MV-4-11 (cell line): Measurements from ENCODE around the gene CFL1.
"Not testable (repeated sequence)": the region's sequence is repeated elsewhere in the genome, so short reads cannot be mapped to it uniquely, and the experiment has no call there.

Experiments
- DNase-seq: peaks from one replicate; lab custom pipeline; 2025; lab: John Stamatoyannopoulos, UW

The CFL1 gene

DNA sequence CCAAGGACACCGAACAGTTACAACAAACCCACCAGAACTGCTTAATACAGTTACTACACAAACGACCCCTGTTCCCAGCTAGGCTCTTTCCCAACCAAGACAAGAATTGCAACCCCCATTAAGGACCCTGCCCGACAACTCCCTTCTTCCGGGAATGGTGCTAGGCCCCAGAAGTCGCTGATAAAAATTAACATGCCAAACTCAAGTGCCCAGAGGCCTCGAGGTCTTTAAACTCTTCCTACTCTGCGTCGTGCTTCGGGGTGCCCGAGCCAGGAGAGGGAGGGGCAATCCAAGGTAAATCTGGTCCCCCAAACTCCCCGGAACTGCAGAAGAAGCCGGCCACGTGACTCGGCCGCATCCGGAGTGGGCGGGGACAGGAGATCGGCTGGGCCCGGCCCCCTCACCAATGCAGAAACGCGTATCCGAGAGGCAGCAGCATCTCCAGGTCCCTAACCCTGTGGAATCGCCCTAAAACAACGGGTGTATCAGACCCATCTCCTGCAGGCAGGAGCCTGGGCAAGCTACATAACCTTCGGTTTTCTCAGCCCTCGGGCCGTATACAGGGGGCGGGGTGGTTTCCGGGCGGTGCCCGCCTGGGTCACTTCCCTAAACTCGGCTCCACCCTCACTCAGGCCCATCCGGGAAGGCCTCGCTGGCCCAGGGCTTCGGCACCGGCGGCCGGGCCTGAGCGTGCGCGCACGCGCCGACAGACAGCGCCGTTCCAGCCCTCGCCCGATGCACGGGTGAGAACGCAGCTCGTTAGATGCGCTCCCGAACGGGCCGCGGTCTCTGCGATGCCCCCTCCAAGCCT is 1.1 kb downstream of the CFL1 start:
- peak; percentile 82 for DNase-seq

- no peak for DNase-seq
Observed at GRCh38 chr11:65855927-65856363, 2.0 kb downstream of the CFL1 start.

DNA sequence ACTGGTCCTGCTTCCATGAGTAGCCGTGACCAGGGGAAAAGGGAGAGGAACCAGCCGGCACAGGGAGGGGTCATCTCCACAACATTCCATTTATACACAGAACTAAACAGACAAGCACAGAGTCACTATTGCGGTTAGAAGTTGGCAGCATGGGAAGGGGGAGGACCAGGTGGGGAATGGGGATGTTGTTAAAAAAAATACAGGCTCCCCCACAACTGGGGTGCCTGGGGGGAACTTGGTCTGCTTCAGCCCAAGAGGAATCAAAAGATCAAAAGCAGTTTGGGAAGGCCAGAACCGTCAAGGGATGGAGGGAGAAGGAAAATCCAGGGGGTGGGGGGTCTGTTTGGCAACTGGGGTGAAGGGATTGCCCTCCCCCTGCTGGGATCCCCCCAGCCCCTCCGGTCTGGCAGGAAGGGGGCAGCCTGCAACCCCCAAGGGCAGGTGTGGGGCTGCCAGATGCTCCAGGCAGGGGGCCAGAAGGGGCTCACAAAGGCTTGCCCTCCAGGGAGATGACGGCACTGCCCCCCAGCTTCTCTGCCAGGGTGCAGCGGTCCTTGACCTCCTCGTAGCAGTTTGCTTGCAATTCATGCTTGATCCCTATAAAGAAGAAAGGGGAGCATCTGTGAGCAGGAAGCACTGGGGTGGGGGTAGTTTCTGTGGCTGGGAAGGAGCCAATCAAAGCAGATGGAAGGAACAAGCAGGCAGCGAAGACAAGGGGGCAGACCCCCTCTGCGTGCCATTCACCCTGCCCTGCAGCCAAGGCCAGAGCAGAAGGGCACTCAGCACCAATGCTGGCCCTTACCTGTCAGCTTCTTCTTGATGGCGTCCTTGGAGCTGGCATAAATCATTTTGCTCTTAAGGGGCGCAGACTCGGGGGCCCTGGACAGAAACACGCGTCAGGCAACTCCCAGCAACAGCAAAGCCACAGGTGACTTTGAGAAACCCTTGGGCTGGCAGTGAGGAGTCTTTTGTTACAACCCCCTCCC is 2.8 kb downstream of the CFL1 start:
- DNase-seq: no peak

DNA sequence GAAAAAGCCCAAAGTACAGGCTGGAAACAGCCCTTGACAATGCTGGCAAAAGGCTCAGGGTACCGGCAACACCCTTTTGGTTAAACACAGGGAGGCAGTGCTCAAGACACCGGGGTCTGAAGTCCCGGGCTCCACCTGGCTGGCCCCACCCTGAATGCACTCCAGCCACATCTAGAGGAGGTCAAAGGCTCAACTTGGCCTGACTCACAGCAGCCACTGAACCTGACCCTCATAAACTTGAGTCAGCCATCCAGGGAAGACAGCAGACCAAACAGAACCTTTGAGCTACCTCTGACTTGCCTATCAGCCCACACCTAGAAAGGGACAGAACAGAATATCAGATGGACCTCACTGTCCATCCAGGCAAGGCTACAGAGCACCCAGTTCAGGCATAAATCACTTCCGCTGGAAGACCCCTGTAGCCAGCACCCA is 3.8 kb downstream of the CFL1 start:
- no peak for DNase-seq

- peak; percentile 11 for DNase-seq
Observed at GRCh38 chr11:65853246-65853979, 4.6 kb downstream of the CFL1 start.

DNA sequence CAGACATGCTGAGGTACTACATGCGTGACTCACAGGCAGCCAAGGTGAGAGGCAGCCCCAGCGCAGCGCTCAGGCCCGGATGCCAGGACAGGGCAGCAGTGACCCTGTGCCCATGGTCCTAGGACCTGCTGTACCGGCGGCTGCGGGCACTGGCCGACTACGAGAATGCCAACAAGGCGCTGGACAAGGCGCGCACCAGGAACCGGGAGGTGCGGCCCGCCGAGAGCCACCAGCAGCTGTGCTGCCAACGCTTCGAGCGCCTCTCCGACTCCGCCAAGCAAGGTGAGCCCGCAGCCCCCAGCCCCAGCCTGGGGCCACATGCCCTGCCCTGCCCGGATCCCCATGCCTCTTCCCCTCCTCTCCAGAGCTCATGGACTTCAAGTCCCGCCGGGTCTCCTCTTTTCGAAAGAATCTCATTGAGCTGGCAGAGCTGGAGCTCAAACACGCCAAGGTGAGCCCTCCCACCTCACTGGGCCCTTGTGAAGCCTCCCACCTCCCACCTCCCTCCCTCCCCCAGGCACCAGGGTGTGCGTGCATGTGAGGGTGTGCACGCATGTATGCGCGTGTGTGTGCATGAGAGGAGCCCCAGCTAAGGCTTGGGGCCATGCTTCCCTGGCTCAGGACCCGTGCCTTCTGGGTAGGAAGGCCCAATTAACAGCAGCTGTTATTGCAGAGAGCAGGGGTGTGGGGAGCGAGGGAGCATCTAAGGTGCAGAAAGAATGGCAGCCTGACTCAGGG is 5.3 kb downstream of the CFL1 start:
- DNase-seq: no peak

DNA sequence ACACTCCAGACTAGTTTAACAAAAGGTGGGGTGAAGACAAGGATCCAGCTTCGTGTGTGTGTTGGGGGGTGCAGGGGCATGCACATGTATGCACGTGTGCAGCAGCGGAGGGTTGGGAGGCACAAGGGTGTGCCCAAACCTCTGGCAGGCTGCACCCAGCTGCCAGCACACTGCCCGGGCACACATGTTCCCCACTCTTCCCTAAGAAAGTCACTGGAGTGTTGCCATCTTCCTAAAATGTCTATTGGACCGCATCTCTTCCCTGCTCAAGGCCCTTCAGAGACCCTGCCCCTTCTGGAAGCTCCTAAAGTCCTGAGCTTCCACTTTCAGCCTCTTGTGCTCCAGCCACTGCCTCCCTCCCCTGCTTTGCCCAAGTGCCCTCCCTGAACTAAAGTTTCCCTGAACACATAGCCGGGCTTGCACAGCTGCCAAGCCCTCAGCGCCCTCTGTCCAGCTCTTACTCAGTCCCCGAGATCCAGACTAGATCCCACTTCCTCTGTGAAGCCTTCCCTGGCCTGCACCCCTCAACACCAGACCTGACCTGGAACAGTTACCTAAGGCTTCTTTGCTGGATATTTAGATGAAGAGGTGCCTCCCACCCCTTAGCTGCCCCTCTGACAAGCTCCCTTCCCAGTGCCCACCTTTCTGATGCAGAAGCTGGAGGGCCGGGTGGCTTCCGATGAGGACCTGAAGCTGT is 6.0 kb downstream of the CFL1 start:
- DNase-seq: no peak

- peak; percentile 38 for DNase-seq
Observed at GRCh38 chr11:65851083-65851579, 6.8 kb downstream of the CFL1 start.

DNA sequence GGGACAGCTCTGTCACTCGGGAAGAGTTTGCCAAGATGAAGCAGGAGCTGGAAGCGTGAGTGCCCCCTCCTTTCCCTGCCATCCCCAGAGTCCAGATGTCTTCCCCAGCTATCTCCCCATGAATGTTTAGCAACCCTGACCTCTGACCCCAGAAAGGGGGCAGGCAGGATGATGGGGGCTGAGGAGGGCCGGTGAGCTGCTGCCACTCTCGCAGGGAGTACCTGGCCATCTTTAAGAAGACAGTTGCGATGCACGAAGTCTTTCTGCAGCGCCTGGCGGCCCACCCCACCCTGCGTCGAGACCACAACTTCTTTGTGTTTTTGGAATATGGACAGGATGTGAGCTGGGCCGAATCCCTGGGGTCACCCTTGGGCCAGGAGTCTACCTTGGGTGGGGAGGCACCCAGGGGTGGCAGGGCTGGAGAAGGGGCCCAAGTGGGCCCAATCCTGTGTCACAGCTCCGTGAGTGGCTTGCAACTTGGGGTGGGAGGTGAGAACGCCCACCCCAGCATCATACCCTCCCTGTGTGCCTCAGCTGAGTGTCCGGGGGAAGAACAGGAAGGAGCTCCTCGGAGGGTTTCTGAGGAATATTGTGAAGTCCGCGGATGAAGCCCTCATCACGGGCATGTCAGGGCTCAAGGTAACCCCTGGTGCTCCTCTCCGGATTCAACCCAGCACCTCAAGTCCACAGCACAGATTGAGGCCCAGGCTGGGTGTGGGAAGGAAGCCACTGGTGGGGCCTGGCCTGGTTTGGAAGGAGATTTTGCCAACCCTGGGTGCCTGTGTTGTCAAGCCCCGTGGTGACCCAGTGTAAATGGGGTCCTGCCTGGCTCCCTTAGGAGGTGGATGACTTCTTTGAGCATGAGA is 7.5 kb downstream of the CFL1 start:
- DNase-seq: no peak

DNA sequence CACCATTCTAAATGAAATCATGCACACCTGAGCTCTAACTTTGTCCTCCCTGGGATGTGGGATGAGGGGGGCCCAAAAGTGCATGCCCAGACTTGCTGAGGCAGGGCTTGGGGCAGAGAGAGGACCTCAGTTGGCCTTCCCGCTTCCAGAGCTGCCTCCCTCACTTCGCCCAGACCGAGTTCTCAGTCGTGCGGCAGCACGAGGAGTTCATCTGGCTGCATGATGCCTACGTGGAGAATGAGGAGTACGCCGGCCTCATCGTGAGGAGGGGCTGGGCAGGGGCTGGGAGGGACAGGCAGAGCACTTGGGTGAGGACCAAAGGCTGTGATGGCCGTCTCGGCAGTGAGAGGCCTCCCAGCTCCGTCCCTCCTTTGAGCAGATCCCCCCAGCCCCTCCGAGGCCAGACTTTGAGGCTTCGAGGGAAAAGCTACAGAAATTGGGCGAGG is 8.2 kb downstream of the CFL1 start:
- no peak for DNase-seq

- no peak for DNase-seq
Observed at GRCh38 chr11:65849366-65849765, 8.6 kb downstream of the CFL1 start.

DNA sequence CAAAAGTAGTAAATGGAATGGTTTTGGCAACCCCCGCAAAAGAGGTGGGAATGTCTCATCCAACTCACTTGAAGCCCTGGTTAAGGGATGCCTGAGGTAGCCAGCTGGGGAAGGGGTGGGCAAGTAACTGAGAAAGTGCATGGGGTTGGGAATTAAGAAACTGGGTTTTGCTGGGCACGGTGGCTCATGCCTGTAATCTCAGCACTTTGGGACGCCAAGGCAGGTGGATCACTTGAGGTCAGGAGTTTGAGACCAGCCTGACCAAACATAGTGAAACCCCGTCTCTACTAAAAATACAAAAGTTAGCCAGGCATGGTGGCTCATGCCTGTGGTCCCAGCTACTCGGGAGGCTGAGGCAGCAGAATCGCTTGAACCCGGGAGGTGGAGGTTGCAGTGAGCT is 9.3 kb downstream of the CFL1 start:
- not testable (repeated sequence) for DNase-seq

GRCh38 chr11:65847746-65848145 is 10.2 kb downstream of the CFL1 start:
- DNase-seq: no peak

- DNase-seq: no peak
Observed at GRCh38 chr11:65844231-65844872, 13.6 kb downstream of the CFL1 start.

GRCh38 chr11:65843811-65844210 is 14.2 kb downstream of the CFL1 start:
- no peak for DNase-seq

DNA sequence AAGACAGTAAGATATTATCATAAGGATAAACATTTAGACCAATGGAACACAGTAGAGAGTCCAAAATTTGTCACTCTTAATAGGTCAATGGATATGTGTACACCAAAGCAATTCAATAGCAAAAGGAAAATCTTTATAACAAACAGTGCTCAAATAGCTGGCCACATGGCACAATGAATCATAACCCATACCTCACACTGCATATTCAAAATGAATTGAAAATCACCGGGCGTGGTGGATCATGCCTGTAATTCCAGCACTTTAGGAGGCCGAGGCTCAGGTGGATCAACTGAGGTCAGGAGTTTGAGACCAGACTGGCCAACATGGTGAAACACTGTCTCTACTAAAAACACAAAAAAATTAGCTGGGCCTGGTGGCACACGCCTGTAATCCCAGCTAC is 15.8 kb downstream of the CFL1 start:
- no peak for DNase-seq

- DNase-seq: no peak
Observed at GRCh38 chr11:65834202-65834601, 23.8 kb downstream of the CFL1 start.

GRCh38 chr11:65833297-65834030 is 24.5 kb downstream of the CFL1 start, which contains the start of gene SNX32:
SNX32 (plus strand) TSS chr11:65833963; CDS start chr11:65834066, 103 bp downstream.
- DNase-seq: peak; percentile 94
